GM19023 (cell line): ENCODE measurements around the gene SPATA45.

Experiments used
- ATAC-seq: cut with Tn5 transposase; IDR thresholded peaks from one replicate; pipeline ENCODE4 v1.9.1; 2021; ENCODE audit warnings: mild to moderate bottlenecking, moderate library complexity; ENCODE audit not compliant: unreplicated experiment

SPATA45 gene

DNA sequence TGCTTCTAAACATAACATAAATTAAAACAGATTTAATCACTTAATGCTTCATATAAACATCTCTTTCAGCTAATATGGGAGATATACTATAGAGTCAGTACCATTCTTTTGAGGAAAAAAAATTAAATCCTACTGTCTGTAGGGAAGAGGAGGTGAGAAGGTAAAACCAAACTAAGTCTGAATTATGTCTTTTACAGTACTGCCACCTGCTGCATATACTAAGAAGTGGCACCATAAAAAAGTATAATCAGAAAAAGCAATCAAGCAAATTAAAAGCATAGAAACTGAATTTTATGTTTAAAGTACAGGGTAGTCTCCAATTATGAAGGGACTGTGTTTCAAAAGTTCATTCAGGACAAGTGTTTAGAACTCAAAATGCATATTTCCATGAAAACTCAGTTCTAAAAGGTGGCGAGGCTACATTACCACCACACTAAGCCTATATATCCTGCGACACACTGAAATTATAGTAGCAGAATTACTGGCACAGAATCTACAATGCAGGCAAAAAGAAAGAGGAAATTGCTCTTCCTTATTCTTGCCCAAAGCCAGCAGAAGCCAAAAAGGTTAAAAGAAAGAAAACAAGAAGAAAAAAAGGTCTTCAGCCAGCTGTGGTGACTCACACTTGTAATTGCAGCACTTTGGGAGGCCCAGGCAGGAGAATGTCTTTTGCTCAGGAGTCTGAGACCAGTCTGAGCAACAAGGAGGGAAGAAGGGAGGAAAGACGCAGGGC, 64.9 kb downstream of the SPATA45 start:
- no peak for ATAC-seq

DNA sequence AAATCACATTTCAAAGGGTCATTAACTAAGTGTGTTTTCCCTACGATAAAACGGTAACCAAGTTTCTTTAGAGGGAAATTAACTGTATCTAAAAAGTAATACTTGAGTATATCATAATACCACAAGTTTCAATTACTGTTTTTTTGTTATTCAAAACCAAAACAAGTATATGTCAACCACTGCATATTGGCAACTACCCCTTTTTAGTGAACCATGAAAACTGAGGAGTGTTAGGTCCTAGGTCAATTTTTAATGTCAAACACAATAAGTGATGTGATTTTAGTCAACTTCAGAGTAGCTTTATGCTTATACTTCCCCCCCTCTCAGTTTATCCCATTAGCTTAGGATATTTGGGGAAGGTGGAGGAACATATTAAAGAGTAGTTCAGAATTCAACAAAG, 66.2 kb downstream of the SPATA45 start:
- no peak for ATAC-seq

DNA sequence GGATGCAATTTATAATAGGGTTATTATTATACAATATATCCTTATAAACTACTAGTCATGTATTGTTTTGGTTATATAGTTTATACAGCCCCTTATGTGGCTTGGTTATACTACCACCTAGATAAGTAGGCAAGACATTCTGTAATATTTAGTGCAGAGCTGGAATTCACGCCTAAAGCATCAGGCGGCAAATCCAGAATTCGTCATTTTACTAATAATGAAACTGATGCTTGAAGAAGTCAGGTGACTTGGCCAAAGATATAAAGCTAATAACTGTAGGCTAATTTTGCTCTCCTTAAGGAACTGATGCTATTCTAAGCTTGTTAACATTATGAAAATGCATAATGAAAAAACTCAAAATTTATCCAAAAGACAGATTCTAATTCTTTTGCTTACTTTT, 66.7 kb downstream of the SPATA45 start:
- ATAC-seq, result no peak
